ENCODE results near the gene MSI2. TPM values are rescaled to one million over a fixed set of nuclear protein-coding genes. Genes with fewer than 3 reads are reported as not detected.

Gene MSI2
- total RNA-seq, 3 donors from 2014 or later, result 40.6 to 56.2 (median 54.3) TPM

GRCh38 chr17:57625511-57625910, 369.2 kb downstream of the MSI2 start:
- Mint-ChIP-seq H3K4me1 (ENCODE audit: low read depth) (peaks cover 25% of the 10 kb centered on the region), H3K4me3 (no peak overlapping the region), H3K36me3 (ENCODE audit: insufficient read depth) (peaks cover 19% of the 10 kb centered on the region), H3K27me3 (ENCODE audit: low read depth) (no peaks in the 10 kb centered on the region), H3K9me3 (no peaks in the 10 kb centered on the region)
- DNase-seq, result no peak
- ATAC-seq, result no peak

DNA sequence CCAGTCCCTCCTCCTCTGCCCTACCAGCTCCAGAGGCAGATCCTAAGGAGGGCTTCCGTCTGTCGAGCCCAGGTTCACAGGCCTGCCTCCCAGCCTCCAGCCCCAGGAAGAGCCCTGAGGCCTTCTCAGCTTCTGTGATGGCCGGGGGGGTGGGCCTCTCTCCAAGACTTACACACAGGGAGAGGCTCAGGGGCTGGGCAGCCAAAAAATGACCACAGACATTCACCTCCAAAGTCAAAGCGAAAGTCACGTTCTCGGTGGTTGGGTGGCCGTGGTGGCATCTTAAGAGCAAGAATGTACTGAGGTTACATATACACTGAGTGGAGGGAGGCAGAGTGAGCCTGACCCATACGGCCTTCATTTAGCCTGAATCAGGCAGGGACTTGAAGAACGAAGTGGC, 369.6 kb downstream of the MSI2 start:
- Mint-ChIP-seq H3K36me3 (ENCODE audit: insufficient read depth) (peaks cover 20% of the 10 kb centered on the region), H3K27me3 (ENCODE audit: low read depth) (no peaks in the 10 kb centered on the region), H3K4me3 (no peak overlapping the region), H3K4me1 (ENCODE audit: low read depth) (peaks cover 25% of the 10 kb centered on the region), H3K9me3 (no peaks in the 10 kb centered on the region)
- DNase-seq, result no peak
- ATAC-seq, result no peak

DNA sequence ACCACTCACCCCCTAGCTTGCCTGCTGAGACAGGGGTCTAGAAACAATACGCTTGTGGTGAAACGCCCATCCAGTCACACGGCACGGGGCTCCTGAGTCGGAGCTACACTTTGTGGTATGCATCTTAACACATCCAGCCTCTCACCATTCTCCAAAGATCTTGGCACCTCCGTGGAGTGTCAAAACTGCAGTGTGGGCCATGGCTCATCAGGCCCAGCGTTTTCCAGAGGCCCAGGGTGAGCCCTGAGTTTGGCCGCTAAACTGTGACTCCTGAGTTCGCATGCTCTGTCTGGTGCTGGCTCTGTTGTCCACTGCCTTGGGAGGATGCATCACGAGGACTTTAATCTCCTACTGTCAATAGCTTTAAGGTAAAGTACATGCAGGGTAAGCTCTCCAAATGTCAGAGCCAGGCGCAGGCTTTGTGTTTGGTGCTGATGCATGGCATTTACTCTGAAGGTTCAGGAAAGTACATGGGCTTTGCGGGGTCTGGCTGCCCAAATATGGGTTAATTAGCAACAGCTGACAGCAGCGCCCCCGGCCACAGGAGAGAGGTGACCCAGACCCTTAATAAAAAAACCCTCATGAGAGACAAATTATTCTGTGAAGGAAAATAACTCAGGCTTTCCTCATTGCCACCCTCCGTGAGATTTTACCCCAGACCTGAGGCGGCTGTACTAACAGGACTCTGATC, 370.3 kb downstream of the MSI2 start:
- DNase-seq (no peak), ATAC-seq (no peak)
- no peaks in the 10 kb centered on the region for H3K9me3 Mint-ChIP-seq
- peaks cover 25% of the 10 kb centered on the region for H3K4me1 Mint-ChIP-seq (ENCODE audit: low read depth)
- H3K4me3 Mint-ChIP-seq, result no peak overlapping the region
- H3K27me3 Mint-ChIP-seq (ENCODE audit: low read depth), result no peaks in the 10 kb centered on the region
- H3K36me3 Mint-ChIP-seq (ENCODE audit: insufficient read depth), result peaks cover 23% of the 10 kb centered on the region

DNA sequence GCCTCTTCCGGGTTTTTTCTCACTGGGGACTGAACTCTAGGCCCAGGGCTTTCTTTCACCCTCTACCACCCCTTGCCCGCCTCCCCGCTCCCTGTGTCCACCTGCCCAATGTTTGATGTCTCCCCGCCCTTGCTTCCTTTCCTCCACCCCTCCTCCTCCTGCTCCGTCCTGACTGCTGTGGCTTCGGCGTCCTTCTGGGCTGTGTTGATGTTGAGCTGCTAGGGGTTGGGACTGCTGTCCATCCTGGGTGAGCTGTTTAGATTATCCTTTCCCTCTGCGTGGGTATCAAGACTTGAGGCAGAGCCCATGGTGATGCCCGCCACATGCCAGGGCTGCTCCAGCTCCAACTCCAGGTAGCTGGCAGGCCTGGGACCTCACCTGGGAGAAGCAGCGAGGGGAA, 371.3 kb downstream of the MSI2 start:
- Mint-ChIP-seq H3K27me3 (ENCODE audit: low read depth) (no peaks in the 10 kb centered on the region), H3K9me3 (no peaks in the 10 kb centered on the region), H3K4me3 (no peak overlapping the region), H3K4me1 (ENCODE audit: low read depth) (peaks cover 22% of the 10 kb centered on the region), H3K36me3 (ENCODE audit: insufficient read depth) (peaks cover 30% of the 10 kb centered on the region)
- ATAC-seq (no peak), DNase-seq (no peak)

- Mint-ChIP-seq H3K9me3 (no peaks in the 10 kb centered on the region), H3K36me3 (ENCODE audit: insufficient read depth) (peaks cover 32% of the 10 kb centered on the region), H3K27me3 (ENCODE audit: low read depth) (no peaks in the 10 kb centered on the region), H3K4me3 (no peak overlapping the region), H3K4me1 (ENCODE audit: low read depth) (peaks cover 13% of the 10 kb centered on the region)
- no peak for ATAC-seq
- no peak for DNase-seq
Measured at GRCh38 chr17:57628421-57628820, 372.1 kb downstream of the MSI2 start.

DNA sequence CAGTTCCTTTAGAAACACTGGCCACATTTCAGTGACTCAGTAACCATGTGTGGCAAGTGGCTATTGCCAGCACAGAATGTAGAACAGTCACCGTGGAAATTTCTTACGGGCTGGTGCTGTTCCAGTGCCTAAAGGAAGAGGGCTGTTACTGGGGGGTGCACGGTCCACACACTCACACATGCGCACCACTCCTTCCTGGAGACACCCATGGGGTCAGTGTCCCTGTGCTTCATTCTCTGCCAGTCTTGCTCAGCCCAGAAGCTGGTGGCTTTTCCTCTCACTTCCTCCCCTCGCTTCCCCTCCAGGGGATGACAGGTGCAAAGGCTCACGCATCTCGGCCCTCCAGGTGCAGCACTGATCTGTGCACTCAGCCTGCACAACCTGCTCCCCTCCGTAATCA, 373.1 kb downstream of the MSI2 start:
- DNase-seq (no peak), ATAC-seq (no peak)
- no peaks in the 10 kb centered on the region for H3K27me3 Mint-ChIP-seq (ENCODE audit: low read depth)
- H3K9me3 Mint-ChIP-seq, result no peaks in the 10 kb centered on the region
- peaks cover 31% of the 10 kb centered on the region for H3K36me3 Mint-ChIP-seq (ENCODE audit: insufficient read depth)
- H3K4me3 Mint-ChIP-seq, result no peak overlapping the region
- H3K4me1 Mint-ChIP-seq (ENCODE audit: low read depth), result peaks cover 9% of the 10 kb centered on the region

DNA sequence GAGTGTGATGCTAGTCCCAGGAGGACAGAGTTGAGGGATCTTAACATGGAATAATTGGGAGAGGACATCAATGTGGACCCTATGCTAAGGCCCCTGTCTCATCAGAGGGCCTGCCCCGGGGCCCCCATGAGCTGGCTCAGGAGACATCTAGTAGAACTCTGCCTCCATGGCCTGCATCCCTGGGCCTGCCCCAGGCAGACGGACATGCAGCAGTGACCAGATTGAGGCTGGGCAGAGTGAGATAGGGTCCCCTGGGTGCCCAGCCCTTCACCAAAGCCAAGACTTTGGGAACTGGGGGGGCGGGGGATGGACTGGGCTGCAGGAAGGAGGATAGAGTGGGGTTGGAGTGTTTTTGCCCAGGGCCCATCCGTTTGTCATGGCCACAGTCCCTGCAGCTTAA, 373.6 kb downstream of the MSI2 start:
- H3K9me3 Mint-ChIP-seq, result no peaks in the 10 kb centered on the region
- H3K36me3 Mint-ChIP-seq (ENCODE audit: insufficient read depth), result peaks cover 32% of the 10 kb centered on the region
- DNase-seq (no peak), ATAC-seq (no peak)
- peaks cover 7% of the 10 kb centered on the region for H3K4me1 Mint-ChIP-seq (ENCODE audit: low read depth)
- no peaks in the 10 kb centered on the region for H3K27me3 Mint-ChIP-seq (ENCODE audit: low read depth)
- H3K4me3 Mint-ChIP-seq, result no peak overlapping the region

- no peak overlapping the region for H3K4me3 Mint-ChIP-seq
- H3K9me3 Mint-ChIP-seq, result no peaks in the 10 kb centered on the region
- no peak for DNase-seq
- peaks cover 7% of the 10 kb centered on the region for H3K4me1 Mint-ChIP-seq (ENCODE audit: low read depth)
- H3K36me3 Mint-ChIP-seq (ENCODE audit: insufficient read depth), result peaks cover 32% of the 10 kb centered on the region
- no peak for ATAC-seq
- no peaks in the 10 kb centered on the region for H3K27me3 Mint-ChIP-seq (ENCODE audit: low read depth)
Measured at GRCh38 chr17:57630736-57631135, 374.4 kb downstream of the MSI2 start.

GRCh38 chr17:57631871-57632270, 375.5 kb downstream of the MSI2 start:
- Mint-ChIP-seq H3K4me1 (ENCODE audit: low read depth) (peaks cover 10% of the 10 kb centered on the region), H3K9me3 (no peaks in the 10 kb centered on the region), H3K4me3 (no peak overlapping the region), H3K27me3 (ENCODE audit: low read depth) (no peaks in the 10 kb centered on the region), H3K36me3 (ENCODE audit: insufficient read depth) (peaks cover 35% of the 10 kb centered on the region)
- ATAC-seq (no peak), DNase-seq (no peak)

DNA sequence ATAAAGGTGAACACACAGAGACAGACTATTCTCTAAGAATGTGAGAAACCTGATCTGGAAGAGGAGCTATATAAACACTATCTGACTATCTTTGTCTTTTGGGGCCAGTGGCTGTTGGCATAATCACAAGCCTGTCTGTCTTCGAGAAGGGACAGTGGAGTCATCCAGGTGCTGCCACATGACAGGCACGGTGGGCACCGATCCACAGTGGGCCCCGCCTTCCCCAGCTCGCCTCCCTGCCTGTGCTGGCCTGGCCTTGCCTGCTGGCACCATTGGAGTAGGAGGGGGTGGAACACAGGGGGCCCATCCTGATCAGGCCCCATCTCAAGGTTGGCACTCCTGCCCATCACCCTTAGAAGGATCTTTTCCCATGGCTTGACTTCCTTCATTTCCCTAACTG, 376.0 kb downstream of the MSI2 start:
- H3K9me3 Mint-ChIP-seq, result no peaks in the 10 kb centered on the region
- DNase-seq (no peak), ATAC-seq (no peak)
- no peaks in the 10 kb centered on the region for H3K27me3 Mint-ChIP-seq (ENCODE audit: low read depth)
- no peak overlapping the region for H3K4me3 Mint-ChIP-seq
- peaks cover 39% of the 10 kb centered on the region for H3K36me3 Mint-ChIP-seq (ENCODE audit: insufficient read depth)
- H3K4me1 Mint-ChIP-seq (ENCODE audit: low read depth), result peaks cover 10% of the 10 kb centered on the region

GRCh38 chr17:57633236-57633635, 376.9 kb downstream of the MSI2 start:
- Mint-ChIP-seq H3K4me3 (no peak overlapping the region), H3K27me3 (ENCODE audit: low read depth) (no peaks in the 10 kb centered on the region), H3K9me3 (no peaks in the 10 kb centered on the region), H3K36me3 (ENCODE audit: insufficient read depth) (peaks cover 32% of the 10 kb centered on the region), H3K4me1 (ENCODE audit: low read depth) (peaks cover 4% of the 10 kb centered on the region)
- ATAC-seq (no peak), DNase-seq (no peak)

DNA sequence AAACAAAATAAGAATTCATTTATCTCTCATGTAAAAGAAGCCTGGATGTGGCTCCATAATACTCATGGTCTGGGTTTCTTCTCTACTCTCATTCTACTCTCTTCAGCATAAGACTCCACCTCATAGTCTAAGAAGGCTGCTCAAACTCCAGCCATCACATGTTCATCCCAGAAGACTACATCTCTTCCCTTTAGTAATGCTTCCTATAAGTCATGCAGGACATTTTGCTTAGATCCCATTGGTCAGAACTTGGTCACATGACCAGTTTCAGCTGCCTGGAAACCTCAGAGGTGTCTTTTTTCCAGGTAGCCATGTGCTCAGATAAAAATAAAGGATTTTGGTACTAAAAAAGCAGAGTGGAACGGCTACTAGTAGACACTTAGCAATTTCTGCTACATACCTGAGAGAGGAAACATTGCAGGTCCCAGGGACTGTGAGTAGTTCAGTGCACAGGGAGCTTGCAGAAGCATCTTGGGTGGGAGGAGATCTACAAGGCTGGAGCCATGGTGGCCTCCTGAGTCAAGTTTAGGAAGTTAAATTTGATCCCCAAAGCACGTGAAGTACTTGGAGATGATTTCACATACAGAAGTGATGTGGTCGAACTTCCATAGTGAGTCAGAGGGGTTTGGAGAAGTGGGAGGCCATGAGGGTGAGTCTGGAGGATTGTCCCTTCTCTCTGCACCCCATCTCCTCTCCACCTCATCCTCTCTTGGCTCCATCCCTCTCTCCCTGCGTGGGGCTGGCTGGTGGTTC, 378.6 kb downstream of the MSI2 start:
- Mint-ChIP-seq H3K27me3 (ENCODE audit: low read depth) (no peaks in the 10 kb centered on the region), H3K9me3 (no peaks in the 10 kb centered on the region), H3K36me3 (ENCODE audit: insufficient read depth) (peaks cover 34% of the 10 kb centered on the region), H3K4me1 (ENCODE audit: low read depth) (peaks cover 3% of the 10 kb centered on the region), H3K4me3 (no peak overlapping the region)
- no peak for DNase-seq
- ATAC-seq, result no peak

- Mint-ChIP-seq H3K4me1 (ENCODE audit: low read depth) (peaks cover 3% of the 10 kb centered on the region), H3K27me3 (ENCODE audit: low read depth) (no peaks in the 10 kb centered on the region), H3K9me3 (no peaks in the 10 kb centered on the region), H3K4me3 (no peak overlapping the region), H3K36me3 (ENCODE audit: insufficient read depth) (peaks cover 33% of the 10 kb centered on the region)
- no peak for DNase-seq
- no peak for ATAC-seq
Measured at GRCh38 chr17:57636274-57636673, 380.0 kb downstream of the MSI2 start.

DNA sequence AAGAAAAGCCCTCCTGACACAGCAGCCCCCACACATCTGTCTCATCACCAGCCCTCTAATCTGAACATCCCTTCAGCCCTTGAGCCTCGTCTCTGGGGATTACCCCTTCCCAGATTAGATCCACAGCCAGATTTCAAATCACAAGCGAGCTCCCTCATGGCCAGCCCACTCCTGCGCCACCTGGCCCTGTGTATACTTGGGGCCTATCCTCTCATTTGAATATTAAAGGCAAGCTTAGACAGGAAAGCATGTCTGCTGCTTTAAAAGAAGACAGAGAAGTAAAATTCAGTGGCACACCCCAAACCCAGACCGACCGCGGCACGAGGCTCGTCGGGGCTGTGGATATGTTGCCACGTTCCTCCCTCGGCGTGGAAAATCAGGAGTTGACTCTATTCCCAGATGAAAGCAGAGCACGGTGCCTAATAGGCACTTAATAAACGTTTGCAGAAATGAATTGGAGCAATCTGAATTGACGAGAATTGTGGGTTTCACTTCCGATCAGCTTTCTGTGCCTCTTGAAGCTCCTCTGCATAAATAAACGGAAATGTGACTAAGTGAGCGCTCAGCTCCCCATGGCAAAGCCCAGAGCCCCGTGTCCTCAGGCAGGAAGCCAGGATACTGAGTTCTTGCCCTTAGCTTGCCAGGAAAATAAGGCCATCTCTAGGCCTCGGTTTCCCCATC, 380.8 kb downstream of the MSI2 start:
- H3K4me3 Mint-ChIP-seq, result no peak overlapping the region
- peaks cover 27% of the 10 kb centered on the region for H3K36me3 Mint-ChIP-seq (ENCODE audit: insufficient read depth)
- H3K9me3 Mint-ChIP-seq, result no peaks in the 10 kb centered on the region
- peaks cover 3% of the 10 kb centered on the region for H3K4me1 Mint-ChIP-seq (ENCODE audit: low read depth)
- no peaks in the 10 kb centered on the region for H3K27me3 Mint-ChIP-seq (ENCODE audit: low read depth)
- DNase-seq (no peak), ATAC-seq (no peak)

GRCh38 chr17:57637666-57638010, 381.3 kb downstream of the MSI2 start:
- ATAC-seq, result no peak
- peaks cover 3% of the 10 kb centered on the region for H3K4me1 Mint-ChIP-seq (ENCODE audit: low read depth)
- DNase-seq, result no peak
- H3K9me3 Mint-ChIP-seq, result no peaks in the 10 kb centered on the region
- H3K36me3 Mint-ChIP-seq (ENCODE audit: insufficient read depth), result peaks cover 24% of the 10 kb centered on the region
- no peaks in the 10 kb centered on the region for H3K27me3 Mint-ChIP-seq (ENCODE audit: low read depth)
- H3K4me3 Mint-ChIP-seq, result no peak overlapping the region

All from activated T-cell treated with anti-CD3 and anti-CD28 coated beads, Interleukin-2, amount 50 U/mL, for 4 hours (primary cell).